Transverse colon (tissue), 4 donors: ENCODE measurements around the gene CACNA1B. TPM values are rescaled to one million over a fixed set of nuclear protein-coding genes. Genes with fewer than 3 reads are reported as not detected.

Experiments used
- DNase-seq: peaks from one replicate; pipeline ENCODE4 v3.0.0-alpha.2; 2019
- H3K27ac ChIP-seq, 4 donors: fragments of 200-600 bp; sonication (generic); 2 replicates each; pipeline ENCODE4 v1.5.1; 2016 to 2018; ENCODE audit warnings: inconsistent platforms in 4 of 4
- H3K27me3 ChIP-seq: fragments of 200-600 bp; sonication (generic); 2 replicates; pipeline ENCODE4 v1.5.1; 2017; ENCODE audit warnings: inconsistent platforms
- H3K36me3 ChIP-seq, 4 donors: fragments of 200-600 bp; sonication (generic); 2 replicates each; pipeline ENCODE4 v1.5.1; 2017 to 2019; ENCODE audit warnings: inconsistent platforms in 4 of 4
- H3K4me1 ChIP-seq, 4 donors: fragments of 200-600 bp; sonication (generic); 2 replicates each; pipeline ENCODE4 v1.5.1; 2017 to 2020; ENCODE audit warnings: inconsistent platforms in 4 of 4
- H3K4me3 ChIP-seq, 4 donors: fragments of 200-600 bp; sonication (generic); 1 replicate in 1 of 4; 2 replicates in 3 of 4; pipeline versions ENCODE4 v1.5.1 to v1.6.1; 2017 to 2019; ENCODE audit warnings: inconsistent platforms in 4 of 4
- H3K9me3 ChIP-seq, 2 donors: fragments of 200-600 bp; sonication (generic); 2 replicates each; pipeline ENCODE4 v1.5.1; 2017 to 2019; ENCODE audit warnings: inconsistent platforms in 2 of 2
- CTCF ChIP-seq, 5 experiments: fragments of 200-600 bp in 3 of 5; fragments of 450-650 bp in 2 of 5; sonication (generic) in 3 of 5; IDR thresholded peaks; 1 replicate in 2 of 5; 2 replicates in 3 of 5; pipeline ENCODE4 v1.5.1; 2016 to 2017; ENCODE audit warnings: antibody characterized with exemption in 5 of 5, inconsistent platforms in 3 of 5, mild to moderate bottlenecking in 2 of 5, moderate library complexity in 1 of 5
- EP300 ChIP-seq: sonication (generic); formaldehyde crosslinking; IDR thresholded peaks from one replicate; pipeline ENCODE4 v1.6.1; 2017; ENCODE audit warnings: antibody characterized with exemption, low read depth
- POLR2A ChIP-seq: fragments of 450-650 bp; IDR thresholded peaks from one replicate; pipeline ENCODE4 v1.6.1; 2016; ENCODE audit warnings: antibody characterized with exemption, mild to moderate bottlenecking, moderate library complexity
- POLR2AphosphoS5 ChIP-seq, 3 donors: sonication (generic); formaldehyde crosslinking; IDR thresholded peaks; one replicate each; pipeline ENCODE4 v1.6.1; 2016; ENCODE audit warnings: antibody characterized with exemption in 3 of 3
- WGBS, 2 donors: methylation state at CpG; one replicate each; pipeline ENCODE4 v1.1.5; 2018; ENCODE audit warnings: low coverage in 1 of 2; 5-methylcytosine and 5-hydroxymethylcytosine counted together
- in situ Hi-C, 4 donors: fragments of 200-750 bp; cut with MboI; loops; one replicate each; pipeline versions ENCODE4 v1.15.0 to v1.15.1; 2017; ENCODE audit warnings: low sequenced_read_pairs in 3 of 4, low pct_ligation_motif_present in 1 of 4, low pct_unique_long_range_greater_than_20kb in 1 of 4
- intact Hi-C: fragments of 100-400 bp; cut with DNase I; formaldehyde crosslinking; loops from one replicate; pipeline ENCODE4 v1.15.1; 2023; ENCODE audit warnings: low total_unique reads
- total RNA-seq, 4 donors: library from RNA; depleted of rRNA; stranded (reverse); fragments of >200 nt; gene quantifications; one replicate each; pipeline ENCODE4 v1.1.0, GENCODE V29; 2016

CACNA1B gene
- total RNA-seq, 4 donors from 2014 or later: 0.27 to 0.40 (median 0.35) TPM

DNA sequence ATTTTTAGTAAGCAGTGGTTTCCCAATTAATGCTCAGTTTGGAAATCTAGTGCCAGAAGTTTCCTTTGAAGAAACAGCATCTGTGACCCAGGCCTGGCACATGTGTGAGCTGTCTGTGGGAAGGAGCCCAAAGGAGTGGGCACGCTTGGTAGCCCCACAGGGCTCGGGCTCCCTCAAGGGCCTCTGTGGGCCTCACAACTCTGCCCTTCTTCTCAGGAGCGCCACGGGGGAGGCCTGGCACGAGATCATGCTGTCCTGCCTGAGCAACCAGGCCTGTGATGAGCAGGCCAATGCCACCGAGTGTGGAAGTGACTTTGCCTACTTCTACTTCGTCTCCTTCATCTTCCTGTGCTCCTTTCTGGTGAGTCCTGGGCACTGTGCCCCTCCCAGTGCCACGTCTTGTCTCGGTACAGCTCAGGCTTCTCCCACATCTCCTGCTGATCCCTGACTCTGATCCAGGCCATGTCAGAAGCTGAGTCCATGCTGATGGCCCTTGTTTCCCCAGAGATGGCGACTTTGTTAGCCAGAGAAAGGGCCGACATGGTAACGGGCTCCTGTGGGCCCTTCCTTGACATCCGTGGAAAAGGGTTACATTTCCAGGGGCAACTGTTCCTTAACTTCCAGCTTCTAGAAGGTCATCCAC, 200.4 kb downstream of the CACNA1B start:
- DNase-seq: no peak
- 85 to 88% methylated on average over 4 to 13 of the region's 13 CpGs for WGBS, 2 donors
- Histone ChIP-seq H3K27ac (no peak overlapping the region), H3K4me1 (no peaks in the 10 kb centered on the region), H3K27me3 (no peaks in the 10 kb centered on the region), H3K4me3 (no peak overlapping the region), H3K36me3 (no peaks in the 10 kb centered on the region), H3K9me3 (no peaks in the 10 kb centered on the region)
- in situ Hi-C loops (no loop called here), intact Hi-C loops (no loop called here)
- TF ChIP-seq POLR2AphosphoS5 (IDR thresholded peaks at IDR 0.05): no peak
- TF ChIP-seq POLR2A: no peak
- no peak for TF ChIP-seq EP300
- TF ChIP-seq CTCF (IDR thresholded peaks at IDR 0.05): no peak

- TF ChIP-seq POLR2AphosphoS5 (IDR thresholded peaks at IDR 0.05) (no peak), CTCF (IDR thresholded peaks at IDR 0.05) (no peak), POLR2A (no peak), EP300 (no peak)
- 81 to 87% methylated on average over 7 to 9 of the region's 9 CpGs for WGBS, 2 donors
- in situ Hi-C loops (no loop called here), intact Hi-C loops (no loop called here)
- no peak overlapping the region for H3K27ac ChIP-seq
- no peaks in the 10 kb centered on the region for H3K36me3 ChIP-seq
- H3K27me3 ChIP-seq: no peaks in the 10 kb centered on the region
- no peak for DNase-seq
- H3K4me3 ChIP-seq: no peak overlapping the region
- no peaks in the 10 kb centered on the region for H3K9me3 ChIP-seq
- H3K4me1 ChIP-seq: no peaks in the 10 kb centered on the region
Observed at GRCh38 chr9:138078846-138079245, 201.3 kb downstream of the CACNA1B start.

- Histone ChIP-seq H3K4me3 (no peak overlapping the region), H3K4me1 (no peaks in the 10 kb centered on the region), H3K27ac (no peak overlapping the region), H3K9me3 (peaks cover 8 to 13% of the 10 kb centered on the region in 2 donors), H3K36me3 (no peaks in the 10 kb centered on the region), H3K27me3 (no peaks in the 10 kb centered on the region)
- in situ Hi-C loops (no loop called here), intact Hi-C loops (no loop called here)
- TF ChIP-seq EP300: no peak
- TF ChIP-seq POLR2A: no peak
- TF ChIP-seq CTCF (IDR thresholded peaks at IDR 0.05): no peak
- no peak for TF ChIP-seq POLR2AphosphoS5 (IDR thresholded peaks at IDR 0.05)
- DNase-seq: no peak
- WGBS, 2 donors: 72% methylated on average over 5 of the region's 5 CpGs; no CpG with 5 or more reads in 1 of the 2 donors
Observed at GRCh38 chr9:138080979-138081378, 203.4 kb downstream of the CACNA1B start.

DNA sequence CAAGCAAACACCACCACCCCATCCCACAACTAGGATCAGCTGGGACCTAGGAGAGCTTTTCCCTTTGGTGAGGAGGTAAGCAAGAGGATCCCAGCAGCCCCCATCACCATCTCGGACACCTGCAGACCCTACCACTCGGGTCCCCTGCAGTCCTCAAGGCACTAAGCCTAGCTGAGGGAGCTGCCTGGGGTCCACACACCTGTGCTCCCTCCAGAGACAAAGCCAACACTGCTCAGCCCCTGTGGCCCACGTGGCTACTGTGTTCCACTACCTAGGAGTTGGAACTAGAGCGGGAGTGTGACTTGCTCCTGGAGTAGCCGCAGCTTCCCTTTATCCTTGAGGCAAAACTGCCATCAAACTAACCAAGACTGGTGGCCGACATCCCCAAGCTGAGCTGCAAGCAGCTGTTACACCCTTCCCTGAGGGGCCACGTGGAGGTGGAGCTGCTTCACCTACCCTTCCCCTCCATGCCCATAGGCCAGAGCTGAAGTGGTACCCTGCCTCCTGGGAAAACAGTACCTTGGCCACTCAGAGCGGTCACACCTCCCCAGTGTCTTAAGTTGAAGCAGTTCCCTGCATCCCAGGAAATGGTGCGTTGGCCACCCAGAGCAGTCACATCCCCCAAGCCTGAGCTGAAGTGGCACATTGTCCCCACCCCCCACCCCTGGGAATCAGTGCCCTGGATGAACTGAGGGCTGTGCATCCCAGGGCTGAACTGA, 205.5 kb downstream of the CACNA1B start:
- H3K36me3 ChIP-seq: no peaks in the 10 kb centered on the region
- intact Hi-C loops: no loop called here
- no peak overlapping the region for H3K4me3 ChIP-seq
- H3K4me1 ChIP-seq: no peaks in the 10 kb centered on the region
- WGBS, 2 donors: 65% methylated on average over 9 of the region's 9 CpGs; no CpG with 5 or more reads in 1 of the 2 donors
- no peaks in the 10 kb centered on the region for H3K27me3 ChIP-seq
- in situ Hi-C loops: no loop called here
- no peak for TF ChIP-seq CTCF (IDR thresholded peaks at IDR 0.05)
- TF ChIP-seq POLR2A: no peak
- TF ChIP-seq POLR2AphosphoS5 (IDR thresholded peaks at IDR 0.05): no peak
- no peak for TF ChIP-seq EP300
- H3K27ac ChIP-seq: no peak overlapping the region
- H3K9me3 ChIP-seq: peaks cover 12 to 15% of the 10 kb centered on the region in 2 donors
- no peak for DNase-seq
